WTC11 (cell line): ENCODE data around the gene PPP1R3D. TPM values are rescaled to one million over a fixed set of nuclear protein-coding genes. Genes with fewer than 3 reads are reported as not detected.

Source experiments
- ATAC-seq: fragments of 200-7000 bp; cut with Tn5 transposase; 2 replicates; pipeline ENCODE4 v1.10.0; 2021; ENCODE audit warnings: mild to moderate bottlenecking, moderate library complexity
- CTCF ChIA-PET: fragments of 300-600 bp; sonication (Branson Sonifier 250); formaldehyde crosslinking; loops from one replicate; lab custom pipeline; 2021; ENCODE audit warnings: antibody characterized with exemption; lab: Charles Lee
- POLR2A ChIA-PET: fragments of 350-600 bp; sonication (Branson Sonifier 250); formaldehyde crosslinking; loops from one replicate; lab custom pipeline; 2021; ENCODE audit warnings: antibody characterized with exemption; lab: Charles Lee
- DNase-seq: peaks from one replicate; pipeline ENCODE4 v3.0.0; 2021; ENCODE audit warnings: low spot score
- H3K27ac Mint-ChIP-seq: 2 replicates; pipeline ENCODE4 v1.8.0; 2021; ENCODE audit warnings: mixed read lengths
- H3K27me3 Mint-ChIP-seq: 2 replicates; pipeline ENCODE4 v1.8.0; 2021; ENCODE audit warnings: low read depth, mild to moderate bottlenecking, moderate library complexity, mixed read lengths
- H3K36me3 Mint-ChIP-seq: 2 replicates; pipeline ENCODE4 v1.8.0; 2021; ENCODE audit warnings: mixed read lengths
- H3K4me1 Mint-ChIP-seq: 2 replicates; pipeline ENCODE4 v1.8.0; 2022; ENCODE audit warnings: mixed read lengths
- H3K4me3 Mint-ChIP-seq: 2 replicates; pipeline ENCODE4 v1.8.0; 2021; ENCODE audit warnings: mild to moderate bottlenecking, moderate library complexity, mixed read lengths
- H3K9me3 Mint-ChIP-seq: 2 replicates; pipeline ENCODE4 v1.8.0; 2021; ENCODE audit warnings: mixed read lengths
- ARID4B ChIP-seq: sonication (generic); formaldehyde crosslinking; IDR thresholded peaks from 2 replicates; pipeline ENCODE4 v1.8.0; 2023; ENCODE audit warnings: missing genetic modification reagents, mild to moderate bottlenecking, borderline replicate concordance
- ATF6 ChIP-seq: sonication (generic); formaldehyde crosslinking; IDR thresholded peaks from 2 replicates; pipeline ENCODE4 v1.8.1; 2023; ENCODE audit warnings: mild to moderate bottlenecking, missing genetic modification reagents
- CREB1 ChIP-seq: sonication (generic); formaldehyde crosslinking; IDR thresholded peaks from 2 replicates; pipeline ENCODE4 v1.8.0; 2023; ENCODE audit warnings: mild to moderate bottlenecking, missing genetic modification reagents
- EMX1 ChIP-seq: fragments of 250-450 bp; sonication (Bioruptor Pico); IDR thresholded peaks from 2 replicates; pipeline ENCODE4 v1.8.0; 2021; ENCODE audit warnings: mild to moderate bottlenecking
- GABPB1 ChIP-seq: sonication (generic); formaldehyde crosslinking; IDR thresholded peaks from 2 replicates; pipeline ENCODE4 v1.8.1; 2023; ENCODE audit warnings: mild to moderate bottlenecking, missing genetic modification reagents
- GRHL2 ChIP-seq: fragments of 250-450 bp; sonication (Bioruptor Pico); IDR thresholded peaks from 2 replicates; pipeline ENCODE4 v1.8.0; 2022; ENCODE audit warnings: mild to moderate bottlenecking, moderate library complexity; ENCODE audit not compliant: insufficient replicate concordance, severe bottlenecking
- GTF2I ChIP-seq: fragments of 250-450 bp; sonication (Bioruptor Pico); conservative IDR thresholded peaks from 2 replicates; pipeline ENCODE4 v1.4.0; 2021; ENCODE audit warnings: mild to moderate bottlenecking
- KAT7 ChIP-seq: sonication (generic); formaldehyde crosslinking; IDR thresholded peaks from 2 replicates; pipeline ENCODE4 v1.8.1; 2023; ENCODE audit warnings: missing genetic modification reagents, mild to moderate bottlenecking, borderline replicate concordance
- OVOL2 ChIP-seq: fragments of 250-450 bp; sonication (Bioruptor Pico); IDR thresholded peaks from 2 replicates; pipeline ENCODE4 v1.9.0; 2021; ENCODE audit warnings: mild to moderate bottlenecking, borderline replicate concordance
- SP1 ChIP-seq: sonication (generic); formaldehyde crosslinking; conservative IDR thresholded peaks from 2 replicates; pipeline ENCODE4 v1.8.1; 2022; ENCODE audit warnings: missing genetic modification reagents
- TCF7 ChIP-seq: sonication (generic); formaldehyde crosslinking; IDR thresholded peaks from 2 replicates; pipeline ENCODE4 v1.8.0; 2022; ENCODE audit warnings: mild to moderate bottlenecking, low read depth, missing genetic modification reagents, moderate library complexity
- ZBTB43 ChIP-seq: sonication (generic); formaldehyde crosslinking; IDR thresholded peaks from 2 replicates; pipeline ENCODE4 v1.8.1; 2023; ENCODE audit warnings: mild to moderate bottlenecking, missing genetic modification reagents
- ZMAT4 ChIP-seq: fragments of 250-450 bp; sonication (Bioruptor Pico); IDR thresholded peaks from 2 replicates; pipeline ENCODE4 v1.9.0; 2021; ENCODE audit warnings: mild to moderate bottlenecking
- ZNF396 ChIP-seq: fragments of 250-450 bp; sonication (Bioruptor Pico); IDR thresholded peaks from 2 replicates; pipeline ENCODE4 v1.8.0; 2021; ENCODE audit warnings: mild to moderate bottlenecking, moderate library complexity, borderline replicate concordance
- ZNF512 ChIP-seq: sonication (generic); formaldehyde crosslinking; IDR thresholded peaks from 2 replicates; pipeline ENCODE4 v1.8.1; 2022; ENCODE audit warnings: missing genetic modification reagents, borderline replicate concordance
- ZSCAN18 ChIP-seq: fragments of 250-450 bp; sonication (Bioruptor Pico); IDR thresholded peaks from 2 replicates; pipeline ENCODE4 v2.1.2; 2022; ENCODE audit warnings: mild to moderate bottlenecking, moderate library complexity
- total RNA-seq: library from RNA; stranded (reverse); gene quantifications from 3 replicates; pipeline ENCODE4 v1.2.3, GENCODE V29; 2021

Gene PPP1R3D
- total RNA-seq, 1 experiment from 2014 or later = 2.4 TPM

- no peak for TF ChIP-seq ARID4B (CRISPR knock-in tag)
- TF ChIP-seq, all 79 proteins: peak for 0
Observed at GRCh38 chr20:59902470-59902869, 37.6 kb downstream of the PPP1R3D start (continued).

- H3K4me3 Mint-ChIP-seq = no peak overlapping the region
- peaks cover 60% of the 10 kb centered on the region for H3K27me3 Mint-ChIP-seq
- ChIA-PET POLR2A (no interaction called here), CTCF (no interaction called here)
- no peak for ATAC-seq
- TF ChIP-seq KAT7 (no peak), ZNF396 (CRISPR knock-in tag) (no peak), TCF7 (CRISPR knock-in tag) (no peak), ATF6 (CRISPR knock-in tag) (no peak), GRHL2 (CRISPR knock-in tag) (no peak), ZSCAN18 (CRISPR knock-in tag) (no peak), ZBTB43 (CRISPR knock-in tag) (no peak), SP1 (CRISPR knock-in tag) (no peak), OVOL2 (CRISPR knock-in tag) (no peak), GABPB1 (CRISPR knock-in tag) (no peak), GTF2I (CRISPR knock-in tag) (no peak)
- DNase-seq = no peak
- no peaks in the 10 kb centered on the region for H3K9me3 Mint-ChIP-seq
- H3K4me1 Mint-ChIP-seq = 0 out of 2 replicates have a peak, but pooled peaks cover under 1% of the 10 kb centered on the region
- H3K36me3 Mint-ChIP-seq = no peaks in the 10 kb centered on the region
- H3K27ac Mint-ChIP-seq = no peak overlapping the region
Observed at GRCh38 chr20:59895908-59896307, 44.2 kb downstream of the PPP1R3D start.

- Mint-ChIP-seq H3K4me3 (no peak overlapping the region), H3K4me1 (no peaks in the 10 kb centered on the region), H3K27ac (no peak overlapping the region), H3K27me3 (peaks cover 54% of the 10 kb centered on the region), H3K36me3 (no peaks in the 10 kb centered on the region), H3K9me3 (no peaks in the 10 kb centered on the region)
- no peak for ATAC-seq
- ChIA-PET POLR2A (no interaction called here), CTCF (interaction anchor here (0.9 kb wide), 1 partner anchor 42 kb away, joined by 3 read pairs; no protein-coding TSS in a partner anchor)
- no peak for DNase-seq
- TF ChIP-seq ZMAT4 (CRISPR knock-in tag) (no peak), ZNF512 (CRISPR knock-in tag) (no peak), CREB1 (no peak), EMX1 (CRISPR knock-in tag) (no peak), ZSCAN18 (CRISPR knock-in tag) (no peak)
Observed at GRCh38 chr20:59891581-59891980, 48.5 kb downstream of the PPP1R3D start.
